HCT116 (cell line): Measurements from ENCODE around the gene ALB. TPM values are rescaled to one million over a fixed set of nuclear protein-coding genes. Genes with fewer than 3 reads are reported as not detected.

Experiments used
- ATAC-seq: fragments of 200-7000 bp; cut with Tn5 transposase; 2 replicates; pipeline ENCODE4 v1.9.1; 2020; ENCODE audit warnings: mild to moderate bottlenecking, moderate library complexity
- BruUV-seq: library from RNA; stranded (reverse); fragments of 400-500 nt; replicated peaks from 2 replicates; lab custom pipeline; 2021; lab: Mats Ljungman, UMichigan
- CTCF ChIA-PET: fragments of 300-600 bp; sonication (Branson Sonifier 250); formaldehyde crosslinking; loops from one replicate; lab custom pipeline; 2021; ENCODE audit warnings: antibody characterized with exemption; lab: Charles Lee
- POLR2A ChIA-PET: fragments of 300-600, 350-600 bp; sonication (Branson Sonifier 250); formaldehyde crosslinking; loops from one replicate; lab custom pipeline; 2021; ENCODE audit warnings: antibody characterized with exemption; lab: Charles Lee
- RAD21 ChIA-PET, 2 experiments: fragments of 300-600 bp; sonication (Branson Sonifier 250); formaldehyde crosslinking; loops; one replicate each; lab custom pipeline; 2023; ENCODE audit warnings: low total read pairs in 2 of 2; ENCODE audit not compliant: uncharacterized antibody in 2 of 2, unreplicated experiment in 2 of 2, low non-redundant PET in 1 of 2; lab: Charles Lee
- DNase-seq: peaks from one replicate; pipeline ENCODE4 v3.0.0-alpha.2; 2010; ENCODE audit warnings: low read depth, low spot score
- H2AFZ ChIP-seq: fragments of 200-600 bp; shearing (Covaris generic), sonication (generic); 2 replicates; pipeline ENCODE4 v1.6.1; 2017; ENCODE audit warnings: low read depth, mixed run types, mixed read lengths, antibody characterized with exemption, low read length; ENCODE audit not compliant: poor library complexity, severe bottlenecking
- H3K27ac ChIP-seq: 2 replicates; pipeline ENCODE4 v1.5.1; 2012; ENCODE audit warnings: low read depth, low read length
- H3K27me3 ChIP-seq: fragments of 200-600 bp; sonication (generic); 2 replicates; pipeline ENCODE4 v1.6.1; 2016; ENCODE audit warnings: mixed run types, low read length, mixed read lengths; ENCODE audit not compliant: insufficient read depth
- H3K36me3 ChIP-seq, 2 experiments: fragments of 200-500 bp in 1 of 2; fragments of 200-600 bp in 1 of 2; sonication (Bioruptor generic) in 1 of 2; sonication (generic) in 1 of 2; 2 replicates each; pipeline versions ENCODE4 v1.5.1 to v1.6.1; 2014 to 2016; ENCODE audit warnings: low read length in 2 of 2, inconsistent platforms in 1 of 2, mixed read lengths in 1 of 2, mixed run types in 1 of 2; ENCODE audit not compliant: insufficient read depth in 2 of 2, control insufficient read depth in 1 of 2
- H3K4me1 ChIP-seq, 2 experiments: fragments of 200-600 bp in 1 of 2; sonication (generic) in 1 of 2; 2 replicates each; pipeline versions ENCODE4 v1.5.1 to v1.6.1; 2012 to 2017; ENCODE audit warnings: low read length in 2 of 2, inconsistent platforms in 1 of 2, mild to moderate bottlenecking in 1 of 2, mixed read lengths in 1 of 2, mixed run types in 1 of 2, moderate library complexity in 1 of 2; ENCODE audit not compliant: insufficient read depth in 2 of 2, control insufficient read depth in 1 of 2
- H3K4me2 ChIP-seq: fragments of 200-600 bp; sonication (generic); 2 replicates; pipeline ENCODE4 v1.6.1; 2017; ENCODE audit warnings: mixed run types, low read length, mixed read lengths
- H3K4me3 ChIP-seq, 2 experiments: fragments of 200-600 bp in 1 of 2; sonication (generic) in 1 of 2; replicated peaks in 1 of 2; 2 replicates each; pipeline ENCODE4 v1.5.1; 2011 to 2016; ENCODE audit warnings: low read length in 2 of 2, control low read depth in 1 of 2, low read depth in 1 of 2, mild to moderate bottlenecking in 1 of 2, mixed read lengths in 1 of 2, mixed run types in 1 of 2
- H3K79me2 ChIP-seq: fragments of 200-600 bp; sonication (generic); 2 replicates; pipeline ENCODE4 v1.6.1; 2017; ENCODE audit warnings: mild to moderate bottlenecking, mixed run types, low read length, moderate library complexity, mixed read lengths; ENCODE audit not compliant: insufficient read depth
- H3K9ac ChIP-seq: fragments of 200-600 bp; sonication (generic); 2 replicates; pipeline ENCODE4 v1.6.1; 2016; ENCODE audit warnings: low read length, mixed read lengths
- H3K9me2 ChIP-seq: fragments of 200-600 bp; sonication (generic), shearing (Covaris generic); 2 replicates; pipeline ENCODE4 v1.6.1; 2017; ENCODE audit warnings: mixed run types, mild to moderate bottlenecking, moderate library complexity; ENCODE audit not compliant: insufficient read depth
- H3K9me3 ChIP-seq, 2 experiments: fragments of 200-500 bp in 1 of 2; fragments of 200-600 bp in 1 of 2; sonication (Bioruptor generic) in 1 of 2; sonication (generic) in 1 of 2; 2 replicates each; pipeline ENCODE4 v1.6.1; 2014 to 2017; ENCODE audit warnings: low read length in 2 of 2, mixed read lengths in 2 of 2, inconsistent platforms in 1 of 2, low read depth in 1 of 2, mild to moderate bottlenecking in 1 of 2, mixed run types in 1 of 2, moderate library complexity in 1 of 2; ENCODE audit not compliant: control insufficient read depth in 1 of 2, insufficient read depth in 1 of 2
- H4K20me1 ChIP-seq: fragments of 200-600 bp; sonication (generic), shearing (Covaris generic); 2 replicates; pipeline ENCODE4 v1.6.1; 2017; ENCODE audit warnings: mixed run types, mild to moderate bottlenecking, moderate library complexity; ENCODE audit not compliant: insufficient read depth
- ATF3 ChIP-seq: IDR thresholded peaks from 2 replicates; pipeline ENCODE4 v1.6.1; 2012
- FOSL1 ChIP-seq: IDR thresholded peaks from 2 replicates; pipeline ENCODE4 v1.6.1; 2012; ENCODE audit warnings: low read depth
- JUND ChIP-seq: IDR thresholded peaks from 2 replicates; pipeline ENCODE4 v1.6.1; 2012
- RAD21 ChIP-seq: IDR thresholded peaks from 2 replicates; pipeline ENCODE4 v1.6.1; 2012; ENCODE audit warnings: low read depth, mild to moderate bottlenecking
- SRF ChIP-seq: IDR thresholded peaks from 2 replicates; pipeline ENCODE4 v1.6.1; 2012; ENCODE audit warnings: low read depth
- intact Hi-C: fragments of 100-400 bp; cut with micrococcal nuclease; formaldehyde crosslinking; loops from 2 replicates; pipeline ENCODE4 v1.10.0; 2022
- total RNA-seq: library from RNA; stranded (reverse); gene quantifications from one replicate; pipeline ENCODE4 v1.2.1, GENCODE V29; 2021; ENCODE audit not compliant: unreplicated experiment
- TF ChIP-seq, protein P1 (sequence below): IDR thresholded peaks from 2 replicates; pipeline ENCODE4 v1.6.1; 2012; ENCODE audit warnings: low read depth
- TF ChIP-seq, protein P2 (sequence below): IDR thresholded peaks from 2 replicates; pipeline ENCODE4 v1.6.1; 2012

The ALB gene
- total RNA-seq, 1 experiment from 2014 or later: 26.7 TPM

GRCh38 chr4:73452953-73453700 is 49.0 kb downstream of the ALB start:
- CTCF ChIA-PET: no interaction called here

More at GRCh38 chr4:73452953-73453700, 49.0 kb downstream of the ALB start:
- H3K27ac ChIP-seq: no peak overlapping the region
- no TSS peak for BruUV-seq
- no peaks in the 10 kb centered on the region for H3K4me1 ChIP-seq
- H3K27me3 ChIP-seq: no peaks in the 10 kb centered on the region
- no peaks in the 10 kb centered on the region for H3K9me2 ChIP-seq
- intact Hi-C loops: no loop called here
- H3K4me2 ChIP-seq: no peak overlapping the region
- H4K20me1 ChIP-seq: no peaks in the 10 kb centered on the region
- no peak overlapping the region for H3K9ac ChIP-seq
- no peak overlapping the region for H2AFZ ChIP-seq
- no peaks in the 10 kb centered on the region for H3K9me3 ChIP-seq
- H3K36me3 ChIP-seq: no peaks in the 10 kb centered on the region
- RAD21 ChIA-PET: no interaction called here
- H3K4me3 ChIP-seq: no peak overlapping the region
- ATAC-seq (no peak), DNase-seq (no peak)
- H3K79me2 ChIP-seq: no peaks in the 10 kb centered on the region
- POLR2A ChIA-PET: no interaction called here
- TF ChIP-seq, protein P1, sequence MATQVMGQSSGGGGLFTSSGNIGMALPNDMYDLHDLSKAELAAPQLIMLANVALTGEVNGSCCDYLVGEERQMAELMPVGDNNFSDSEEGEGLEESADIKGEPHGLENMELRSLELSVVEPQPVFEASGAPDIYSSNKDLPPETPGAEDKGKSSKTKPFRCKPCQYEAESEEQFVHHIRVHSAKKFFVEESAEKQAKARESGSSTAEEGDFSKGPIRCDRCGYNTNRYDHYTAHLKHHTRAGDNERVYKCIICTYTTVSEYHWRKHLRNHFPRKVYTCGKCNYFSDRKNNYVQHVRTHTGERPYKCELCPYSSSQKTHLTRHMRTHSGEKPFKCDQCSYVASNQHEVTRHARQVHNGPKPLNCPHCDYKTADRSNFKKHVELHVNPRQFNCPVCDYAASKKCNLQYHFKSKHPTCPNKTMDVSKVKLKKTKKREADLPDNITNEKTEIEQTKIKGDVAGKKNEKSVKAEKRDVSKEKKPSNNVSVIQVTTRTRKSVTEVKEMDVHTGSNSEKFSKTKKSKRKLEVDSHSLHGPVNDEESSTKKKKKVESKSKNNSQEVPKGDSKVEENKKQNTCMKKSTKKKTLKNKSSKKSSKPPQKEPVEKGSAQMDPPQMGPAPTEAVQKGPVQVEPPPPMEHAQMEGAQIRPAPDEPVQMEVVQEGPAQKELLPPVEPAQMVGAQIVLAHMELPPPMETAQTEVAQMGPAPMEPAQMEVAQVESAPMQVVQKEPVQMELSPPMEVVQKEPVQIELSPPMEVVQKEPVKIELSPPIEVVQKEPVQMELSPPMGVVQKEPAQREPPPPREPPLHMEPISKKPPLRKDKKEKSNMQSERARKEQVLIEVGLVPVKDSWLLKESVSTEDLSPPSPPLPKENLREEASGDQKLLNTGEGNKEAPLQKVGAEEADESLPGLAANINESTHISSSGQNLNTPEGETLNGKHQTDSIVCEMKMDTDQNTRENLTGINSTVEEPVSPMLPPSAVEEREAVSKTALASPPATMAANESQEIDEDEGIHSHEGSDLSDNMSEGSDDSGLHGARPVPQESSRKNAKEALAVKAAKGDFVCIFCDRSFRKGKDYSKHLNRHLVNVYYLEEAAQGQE: no peak
- no peak for TF ChIP-seq SRF
- no peak for TF ChIP-seq FOSL1
- no peak for TF ChIP-seq JUND
- TF ChIP-seq ATF3: no peak
- TF ChIP-seq, protein P2, sequence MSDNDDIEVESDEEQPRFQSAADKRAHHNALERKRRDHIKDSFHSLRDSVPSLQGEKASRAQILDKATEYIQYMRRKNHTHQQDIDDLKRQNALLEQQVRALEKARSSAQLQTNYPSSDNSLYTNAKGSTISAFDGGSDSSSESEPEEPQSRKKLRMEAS: no peak
- TF ChIP-seq RAD21: no peak
